Measurements from ENCODE around the gene FAM53A. TPM values are rescaled to one million over a fixed set of nuclear protein-coding genes. Genes with fewer than 3 reads are reported as not detected.

Gene FAM53A
- total RNA-seq, 2 experiments from 2014 or later = 2.0 to 2.5 TPM

DNA sequence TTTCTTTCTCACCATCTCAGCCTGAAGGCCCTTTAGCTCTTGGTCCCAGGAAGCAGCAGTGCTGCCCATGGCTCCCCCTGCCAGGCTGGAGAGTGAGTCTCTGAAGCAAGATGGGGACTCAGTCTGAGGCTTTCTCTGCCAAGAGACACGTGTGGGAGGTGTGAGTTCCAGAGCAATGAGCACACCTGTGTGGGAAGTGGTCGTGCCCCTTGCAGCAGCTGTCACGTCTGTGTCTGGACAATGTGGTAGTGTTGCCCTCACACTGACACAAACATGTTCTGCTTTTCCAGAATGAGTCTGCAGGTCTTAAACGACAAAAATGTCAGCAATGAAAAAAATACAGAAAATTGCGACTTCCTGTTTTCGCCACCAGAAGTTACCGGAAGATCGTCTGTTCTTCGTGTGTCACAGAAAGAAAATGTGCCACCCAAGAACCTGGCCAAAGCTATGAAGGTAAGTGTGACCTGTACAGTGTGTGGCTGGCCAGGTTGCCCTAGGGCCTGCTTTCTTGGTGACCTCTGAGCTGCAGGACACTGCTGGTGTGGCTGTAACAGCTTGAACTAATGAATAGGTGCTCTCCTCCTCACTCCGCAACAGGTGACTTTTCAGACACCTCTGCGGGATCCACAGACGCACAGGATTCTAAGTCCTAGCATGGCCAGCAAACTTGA lies 39.2 kb upstream of the FAM53A start:
- peaks cover 65% of the 10 kb centered on the region for H3K4me1 Mint-ChIP-seq
- peaks cover 61% of the 10 kb centered on the region for H3K36me3 Mint-ChIP-seq (ENCODE audit: low read depth)
- H3K9me3 Mint-ChIP-seq (ENCODE audit: low read depth) = no peaks in the 10 kb centered on the region
- peak; percentile 43 for ATAC-seq
- H3K4me3 Mint-ChIP-seq = peak overlapping the region; percentile 96
- peak; percentile 83 for DNase-seq
- ChIA-PET POLR2A (interaction anchor here (0.6 to 5.1 kb wide), 4 partner anchors 12 to 179 kb away, joined by 3 to 89 read pairs (median 5); partner anchors contain the start of gene SLBP), CTCF (interaction anchor here (0.6 to 13.1 kb wide), 10 partner anchors 9 to 135 kb away, joined by 3 to 196 read pairs (median 3); partner anchors contain the start of gene SLBP)
- no peaks in the 10 kb centered on the region for H3K27me3 Mint-ChIP-seq
- peak overlapping the region; percentile 99 for H3K27ac Mint-ChIP-seq
- intact Hi-C loops (cut with DNase I, micrococcal nuclease) = loop anchor here in 1 of 2 experiments (1.0 to 5.0 kb wide), 5 partner anchors 475 to 1239 kb away; partner anchors contain the start of genes GRK4, HAUS3, NOP14 and POLN

DNA sequence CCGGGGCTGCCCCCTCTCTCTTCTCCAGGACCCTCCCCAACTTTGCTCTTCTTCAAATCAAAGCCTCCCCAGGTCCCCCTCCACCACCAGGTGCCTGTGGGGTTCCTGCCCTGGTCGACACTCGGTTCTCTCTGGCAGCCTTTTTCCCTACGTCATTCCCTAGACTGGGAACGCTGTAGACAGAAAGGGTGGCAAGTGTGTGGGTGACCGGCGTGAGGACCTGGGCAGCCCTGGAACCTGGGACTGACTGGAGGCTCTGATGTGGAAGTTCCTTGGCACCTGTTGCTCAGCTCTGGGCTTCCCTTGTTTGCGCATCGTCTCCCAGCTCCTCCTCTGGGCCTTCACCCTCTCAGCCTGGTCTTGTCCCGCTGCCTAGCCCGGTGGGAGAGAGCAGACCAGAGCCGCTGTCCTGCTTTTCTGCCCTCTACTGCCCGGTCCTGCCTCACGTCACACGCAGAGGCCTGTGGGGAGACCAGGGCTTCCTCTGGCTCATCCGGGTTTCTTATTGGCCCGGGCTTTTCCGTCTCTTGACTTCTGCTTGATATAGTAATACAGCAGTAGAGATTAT lies 38.5 kb upstream of the FAM53A start:
- DNase-seq = no peak
- Mint-ChIP-seq H3K27me3 (no peaks in the 10 kb centered on the region), H3K9me3 (ENCODE audit: low read depth) (no peaks in the 10 kb centered on the region), H3K4me1 (peaks cover 63% of the 10 kb centered on the region), H3K27ac (peak overlapping the region; percentile 99), H3K36me3 (ENCODE audit: low read depth) (peaks cover 55% of the 10 kb centered on the region), H3K4me3 (peak overlapping the region; percentile 96)
- intact Hi-C loops (cut with DNase I, micrococcal nuclease) = loop anchor here in 1 of 2 experiments (1.0 to 5.0 kb wide), 5 partner anchors 474 to 1240 kb away; partner anchors contain the start of genes GRK4, HAUS3, NOP14 and POLN
- ChIA-PET CTCF (interaction anchor here (0.6 to 13.1 kb wide), 7 partner anchors 11 to 136 kb away, joined by 3 to 196 read pairs (median 3); partner anchors contain the start of gene SLBP), POLR2A (interaction anchor here (0.7 to 5.1 kb wide), 3 partner anchors 11 to 29 kb away, joined by 3 to 89 read pairs (median 17); partner anchors contain the start of gene SLBP)
- peak; percentile 13 for ATAC-seq

DNA sequence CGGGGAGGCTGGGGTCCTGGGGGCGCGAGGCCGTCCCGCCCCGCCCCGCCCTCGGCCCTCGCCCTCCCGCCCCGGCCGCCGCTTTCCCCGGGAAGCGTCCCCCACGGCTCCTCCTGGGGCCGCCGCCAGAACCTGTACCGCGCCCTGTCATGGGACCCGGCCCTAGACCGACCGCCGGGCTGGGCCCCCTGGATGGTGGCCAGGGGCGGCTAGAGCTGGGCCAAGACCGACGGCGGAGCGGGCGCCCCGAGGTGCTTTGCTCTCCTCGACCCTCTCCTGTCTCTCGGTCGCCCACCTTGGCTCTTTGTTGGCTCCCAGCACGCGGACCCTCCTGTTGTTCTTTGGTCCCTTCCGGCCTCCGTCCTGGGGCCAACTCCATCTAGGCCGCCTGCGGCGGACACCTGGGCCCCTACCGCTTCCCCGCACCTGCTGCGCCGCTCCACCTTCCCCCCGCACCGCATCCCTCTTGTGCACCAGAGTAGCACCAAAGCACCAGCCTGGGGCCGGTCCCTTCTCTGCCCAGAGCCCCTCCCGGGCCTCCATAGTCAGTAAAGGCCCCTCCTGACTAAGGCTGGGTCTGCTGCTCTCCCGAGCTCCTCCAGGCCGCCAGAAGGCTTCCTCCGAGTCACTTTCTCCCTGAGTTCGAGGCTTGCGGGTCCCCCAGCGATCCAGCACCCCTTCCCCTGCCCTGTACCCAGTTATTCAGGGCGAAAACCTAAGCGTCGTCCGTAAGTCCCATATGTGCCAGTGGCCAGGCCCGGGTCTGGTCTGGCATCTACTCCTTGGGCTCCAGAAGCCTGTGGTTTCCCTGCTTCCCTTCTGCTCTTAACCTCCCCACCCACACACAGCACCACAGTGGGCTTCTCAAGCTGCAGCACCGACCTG lies 37.8 kb upstream of the FAM53A start:
- intact Hi-C loops (cut with DNase I, micrococcal nuclease) = loop anchor here (1.0 to 5.0 kb wide), 11 partner anchors 10 to 1240 kb away; partner anchors contain the start of genes SLBP (in 2 of the 2), FAM53A (in 1 of the 2), GRK4 (in 1 of the 2) and HAUS3 (in 1 of the 2)
- Mint-ChIP-seq H3K27ac (peak overlapping the region; percentile 99), H3K27me3 (no peaks in the 10 kb centered on the region), H3K36me3 (ENCODE audit: low read depth) (peaks cover 47% of the 10 kb centered on the region), H3K4me1 (peaks cover 56% of the 10 kb centered on the region), H3K9me3 (ENCODE audit: low read depth) (no peaks in the 10 kb centered on the region), H3K4me3 (peak overlapping the region; percentile 96)
- POLR2A ChIA-PET = interaction anchor here (0.6 to 5.1 kb wide), 4 partner anchors 11 to 117 kb away, joined by 3 to 89 read pairs (median 10); partner anchors contain the start of gene SLBP
- ATAC-seq (peak; percentile 1), DNase-seq (peak; percentile 41)
- CTCF ChIA-PET = interaction anchor here (0.8 to 13.1 kb wide), 6 partner anchors 8 to 29 kb away, joined by 3 to 196 read pairs (median 10); partner anchors contain the start of gene SLBP

DNA sequence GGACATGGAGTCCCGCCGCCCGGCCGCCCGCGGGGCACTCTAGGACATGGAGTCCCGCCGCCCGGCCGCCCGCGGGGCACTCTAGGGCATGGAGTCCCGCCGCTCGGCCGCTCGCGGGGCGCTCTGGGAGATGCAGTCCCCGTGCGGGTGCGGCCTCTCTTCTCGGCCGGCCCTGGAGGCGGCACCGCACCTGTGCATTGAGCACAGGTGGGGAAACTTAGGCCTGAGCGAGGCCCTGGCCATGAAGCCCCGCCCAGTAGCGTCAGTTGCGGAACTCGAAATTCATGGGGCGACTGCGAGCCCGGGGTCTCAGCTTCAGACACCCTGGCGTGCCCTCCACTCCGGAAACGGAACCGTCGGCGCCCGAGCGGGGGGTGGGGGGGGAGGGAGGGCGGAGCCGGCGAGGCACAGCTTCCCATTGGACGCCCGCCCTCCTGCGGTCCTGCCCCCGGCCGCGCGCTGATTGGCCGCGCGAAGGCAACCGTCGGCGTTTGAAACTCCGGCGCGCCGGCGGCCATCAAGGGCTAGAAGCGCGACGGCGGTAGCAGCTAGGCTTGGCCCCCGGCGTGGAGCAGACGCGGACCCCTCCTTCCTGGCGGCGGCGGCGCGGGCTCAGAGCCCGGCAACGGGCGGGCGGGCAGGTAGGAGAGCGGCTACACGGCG lies 37.0 kb upstream of the FAM53A start, which contains the start of the genes TACC3 and TMEM129:
TACC3 (plus strand) TSS at position 519 of the 663 bp plus-strand sequence. CDS start 1,901 bp downstream, outside the sequence.
TMEM129 (minus strand) TSS at position 321 of the 663 bp plus-strand sequence. CDS start 486 bp downstream, outside the sequence.
- peaks cover 45% of the 10 kb centered on the region for H3K36me3 Mint-ChIP-seq (ENCODE audit: low read depth)
- H3K27me3 Mint-ChIP-seq = no peaks in the 10 kb centered on the region
- peak within 1 kb of the TSS; percentile 96 for H3K4me3 Mint-ChIP-seq
- intact Hi-C loops (cut with DNase I, micrococcal nuclease) = loop anchor here (1.0 to 5.0 kb wide), 10 partner anchors 9 to 1241 kb away; partner anchors contain the start of genes SLBP (in 2 of the 2), FAM53A (in 1 of the 2), GRK4 (in 1 of the 2) and LETM1 (in 1 of the 2)
- H3K4me1 Mint-ChIP-seq = peaks cover 52% of the 10 kb centered on the region
- peak; percentile 81 for ATAC-seq
- DNase-seq = peak; percentile 96
- POLR2A ChIA-PET = interaction anchor here (0.6 to 5.1 kb wide), 6 partner anchors 10 to 150 kb away, joined by 3 to 89 read pairs (median 3); partner anchors contain the start of genes NSD2 and SLBP
- H3K27ac Mint-ChIP-seq = peak within 1 kb of the TSS; percentile 99
- CTCF ChIA-PET = interaction anchor here (0.7 to 13.1 kb wide), 6 partner anchors 9 to 28 kb away, joined by 3 to 196 read pairs (median 6); partner anchors contain the start of gene SLBP
- H3K9me3 Mint-ChIP-seq (ENCODE audit: low read depth) = no peaks in the 10 kb centered on the region

DNA sequence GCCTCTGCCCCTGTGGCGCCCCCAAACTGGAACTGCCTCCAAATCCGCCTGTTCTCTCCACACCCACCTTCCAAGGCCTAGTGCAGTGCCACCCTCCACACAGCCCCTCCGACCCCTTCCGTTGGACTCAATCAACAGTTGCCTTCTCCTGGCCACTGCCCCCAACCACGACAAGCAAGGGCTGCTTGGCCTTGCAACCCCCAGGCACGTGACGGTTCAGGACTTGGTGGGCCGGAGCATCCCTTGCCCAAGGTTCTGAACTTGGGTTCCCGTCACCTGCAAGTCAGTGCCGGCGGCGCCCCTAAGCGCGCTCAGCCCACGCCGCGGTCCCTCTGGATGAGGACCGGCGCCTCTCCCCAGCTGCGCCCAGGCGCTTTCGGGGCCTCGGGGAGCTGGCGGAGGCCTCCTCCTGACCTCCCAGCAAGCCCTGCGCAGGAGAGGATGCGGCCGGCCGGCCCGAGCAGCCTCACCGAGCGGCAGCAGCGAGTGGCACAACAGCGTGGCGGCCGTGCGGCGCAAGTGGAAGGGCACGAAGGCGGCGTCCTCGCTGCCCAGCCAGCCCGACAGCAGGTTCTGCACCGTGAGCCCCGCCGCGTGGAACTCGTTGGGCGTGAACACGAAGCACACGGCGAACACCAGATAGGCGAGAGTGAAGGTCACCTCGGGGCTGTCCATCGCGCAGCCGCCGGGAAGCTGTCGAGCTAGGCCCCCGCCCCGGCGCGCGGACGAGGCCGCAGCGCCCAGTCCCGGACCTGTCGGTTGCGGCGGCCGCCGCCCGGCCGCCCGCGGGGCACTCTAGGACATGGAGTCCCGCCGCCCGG lies 36.3 kb upstream of the FAM53A start:
- intact Hi-C loops (cut with DNase I, micrococcal nuclease) = loop anchor here in 1 of 2 experiments (2.0 to 5.0 kb wide), 4 partner anchors 748 to 1242 kb away; partner anchors contain the start of genes GRK4, NOP14 and RNF4
- Mint-ChIP-seq H3K9me3 (ENCODE audit: low read depth) (no peaks in the 10 kb centered on the region), H3K36me3 (ENCODE audit: low read depth) (peaks cover 45% of the 10 kb centered on the region), H3K4me1 (peaks cover 56% of the 10 kb centered on the region), H3K4me3 (peak overlapping the region; percentile 84), H3K27me3 (no peaks in the 10 kb centered on the region), H3K27ac (peak overlapping the region; percentile 92)
- ChIA-PET CTCF (interaction anchor here (0.7 to 13.1 kb wide), 7 partner anchors 8 to 27 kb away, joined by 3 to 196 read pairs (median 5); partner anchors contain the start of gene SLBP), POLR2A (interaction anchor here (0.6 to 5.1 kb wide), 4 partner anchors 9 to 151 kb away, joined by 3 to 89 read pairs (median 10); partner anchors contain the start of genes NSD2 and SLBP)
- peak; percentile 24 for ATAC-seq
- peak; percentile 75 for DNase-seq

DNA sequence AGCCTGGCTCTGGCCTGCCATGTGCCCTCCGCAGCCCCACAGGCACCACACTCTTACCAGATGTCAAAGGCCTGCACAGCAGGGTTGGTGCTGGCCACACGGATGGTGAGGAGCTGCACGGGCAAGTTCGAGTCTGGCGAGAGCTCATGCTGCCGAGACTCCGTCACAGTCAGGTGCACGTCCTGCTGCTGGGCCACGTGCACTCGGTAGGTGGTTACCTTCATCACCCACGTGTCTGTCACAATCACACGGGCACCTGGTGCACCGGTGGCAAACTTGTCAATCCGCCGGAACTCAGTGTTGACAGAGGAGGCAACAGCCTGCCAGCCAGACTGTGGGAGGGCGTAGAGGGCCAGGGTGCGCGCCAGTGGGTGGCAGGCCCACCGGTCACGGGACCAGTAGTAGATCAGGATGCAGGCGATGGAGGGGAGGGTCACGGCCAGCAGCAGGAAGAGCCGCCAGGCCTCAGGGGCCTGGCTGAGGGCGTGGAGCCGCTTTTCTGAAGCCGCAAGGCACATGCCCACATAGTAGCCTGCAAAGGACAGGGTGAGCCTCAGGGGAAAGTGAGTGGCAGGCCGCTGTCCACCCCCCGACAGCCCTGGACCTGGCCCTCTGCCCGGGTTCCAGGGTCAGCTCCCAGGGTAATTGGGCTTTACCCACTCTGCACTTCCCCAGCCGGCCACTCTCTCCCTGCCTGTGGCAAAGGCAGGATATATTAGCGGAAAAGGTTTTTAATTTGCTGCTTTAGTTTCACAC lies 34.2 kb upstream of the FAM53A start:
- Mint-ChIP-seq H3K36me3 (ENCODE audit: low read depth) (peaks cover 45% of the 10 kb centered on the region), H3K9me3 (ENCODE audit: low read depth) (no peaks in the 10 kb centered on the region), H3K27me3 (no peaks in the 10 kb centered on the region), H3K27ac (peak overlapping the region; percentile 5), H3K4me3 (peak overlapping the region; percentile 84), H3K4me1 (peaks cover 51% of the 10 kb centered on the region)
- no peak for ATAC-seq
- ChIA-PET CTCF (interaction anchor here (1.5 to 13.1 kb wide), 3 partner anchors 12 to 92 kb away, joined by 4 to 196 read pairs (median 19); no protein-coding TSS in a partner anchor), POLR2A (no interaction called here)
- intact Hi-C loops (cut with DNase I, micrococcal nuclease) = no loop called here
- no peak for DNase-seq

DNA sequence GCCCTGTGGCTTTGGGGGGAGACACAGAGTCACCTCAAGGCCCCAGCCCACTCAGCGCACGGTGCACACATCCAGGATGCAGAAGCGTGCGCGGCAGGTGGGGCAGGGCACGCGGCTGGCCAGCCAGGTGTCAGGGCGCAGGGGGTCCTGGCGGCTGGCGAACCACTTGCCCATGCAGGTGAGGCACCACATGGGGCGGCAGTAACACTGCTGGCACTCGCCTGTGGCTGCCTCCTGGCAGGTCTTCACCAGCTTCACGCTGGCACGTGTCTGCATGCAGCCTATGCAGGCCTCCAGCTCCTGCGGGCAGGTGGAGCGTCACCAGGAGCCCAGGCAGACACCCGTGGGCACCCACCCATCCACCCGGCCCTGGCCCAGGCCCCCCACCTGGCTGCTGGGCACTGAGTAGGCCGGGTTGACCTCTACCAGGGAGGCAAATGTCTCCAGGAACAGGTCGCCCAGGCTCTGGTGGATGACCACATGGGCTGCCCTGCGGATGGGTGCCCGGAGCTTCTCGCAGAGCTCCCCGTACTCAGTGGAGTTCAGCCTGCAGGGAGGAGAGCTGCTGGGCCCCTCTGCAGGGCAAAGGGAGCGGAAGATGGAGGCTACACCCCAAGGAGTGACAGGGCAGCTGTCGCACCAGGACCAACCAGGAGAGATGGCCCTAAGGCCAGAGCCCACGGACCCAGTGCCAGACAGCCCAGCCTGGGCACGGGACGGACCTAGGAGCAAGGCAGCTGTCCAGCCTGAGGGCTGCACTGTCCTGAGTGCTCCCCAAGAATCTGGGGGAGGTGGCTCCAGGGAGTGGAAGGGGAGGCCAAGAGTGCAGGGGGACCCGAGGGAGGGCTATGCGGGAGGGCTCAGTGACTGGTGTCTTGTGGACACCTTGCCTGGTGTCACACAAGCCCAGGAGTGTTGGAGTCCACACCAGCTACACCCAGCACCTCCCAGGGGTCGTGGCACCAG lies 33.3 kb upstream of the FAM53A start:
- ATAC-seq (no peak), DNase-seq (no peak)
- intact Hi-C loops (cut with DNase I, micrococcal nuclease) = no loop called here
- H3K27ac Mint-ChIP-seq = no peak overlapping the region
- CTCF ChIA-PET = interaction anchor here (4.1 kb wide), 1 partner anchor 13 kb away, joined by 19 read pairs; no protein-coding TSS in a partner anchor
- peaks cover 43% of the 10 kb centered on the region for H3K36me3 Mint-ChIP-seq (ENCODE audit: low read depth)
- no peak overlapping the region for H3K4me3 Mint-ChIP-seq
- no peaks in the 10 kb centered on the region for H3K27me3 Mint-ChIP-seq
- H3K4me1 Mint-ChIP-seq = peaks cover 43% of the 10 kb centered on the region
- POLR2A ChIA-PET = no interaction called here
- no peaks in the 10 kb centered on the region for H3K9me3 Mint-ChIP-seq (ENCODE audit: low read depth)
